GM12878 (cell line): ENCODE results near the gene EXPH5. TPM values are rescaled to one million over a fixed set of nuclear protein-coding genes. Genes with fewer than 3 reads are reported as not detected.
A peak's percentile ranks its signal among the peaks of the same experiment; 100 is the strongest.

ENCODE experiments used
- BACH1 ChIP-seq: fragments of 450-650 bp; IDR thresholded peaks from 2 replicates; pipeline ENCODE4 v1.6.1; 2017; ENCODE audit warnings: mild to moderate bottlenecking, borderline replicate concordance
- CHD2 ChIP-seq: IDR thresholded peaks from 2 replicates; pipeline ENCODE4 v1.6.1; 2011; ENCODE audit warnings: low read depth, low read length, improper control_type of control experiment, borderline replicate concordance
- CHD4 ChIP-seq: fragments of 200-600 bp; sonication (generic); IDR thresholded peaks from 2 replicates; pipeline ENCODE4 v1.6.1; 2016; ENCODE audit warnings: mild to moderate bottlenecking
- MTA3 ChIP-seq: IDR thresholded peaks from 2 replicates; pipeline ENCODE4 v1.6.1; 2012; ENCODE audit warnings: low read length, inconsistent platforms, borderline replicate concordance
- PML ChIP-seq: IDR thresholded peaks from 2 replicates; pipeline ENCODE4 v1.6.1; 2012; ENCODE audit warnings: low read length, inconsistent platforms
- POLR2A ChIP-seq: IDR thresholded peaks from 2 replicates; pipeline ENCODE4 v1.6.1; 2011; ENCODE audit warnings: low read depth, mild to moderate bottlenecking, low read length
- POU2F2 ChIP-seq: IDR thresholded peaks from 3 replicates; pipeline ENCODE4 v1.6.1; 2011; ENCODE audit warnings: low read depth, mild to moderate bottlenecking, low read length, borderline replicate concordance
- STAT3 ChIP-seq: IDR thresholded peaks from 2 replicates; pipeline ENCODE4 v1.6.1; 2011; ENCODE audit warnings: low read depth, low read length, improper control_type of control experiment
- SUZ12 ChIP-seq: fragments of 200-600 bp; sonication (generic); IDR thresholded peaks from one replicate; pipeline ENCODE4 v1.6.1; 2018; ENCODE audit warnings: antibody characterized with exemption, mild to moderate bottlenecking; ENCODE audit not compliant: unreplicated experiment
- TAF1 ChIP-seq: IDR thresholded peaks from 2 replicates; pipeline ENCODE4 v1.6.1; 2011; ENCODE audit warnings: mild to moderate bottlenecking, low read depth, low read length, borderline replicate concordance
- TCF3 ChIP-seq: IDR thresholded peaks from 2 replicates; pipeline ENCODE4 v1.6.1; 2012; ENCODE audit warnings: low read depth, mild to moderate bottlenecking, low read length, borderline replicate concordance; ENCODE audit not compliant: insufficient read depth
- YY1 ChIP-seq: IDR thresholded peaks from 2 replicates; pipeline ENCODE4 v1.6.1; 2011; ENCODE audit warnings: low read depth, mild to moderate bottlenecking, low read length
- ZNF24 ChIP-seq: fragments of 450-650 bp; IDR thresholded peaks from 2 replicates; pipeline ENCODE4 v1.6.1; 2017; ENCODE audit warnings: antibody characterized with exemption, mild to moderate bottlenecking
- polyA plus RNA-seq, 11 experiments: library from polyadenylated mRNA; depleted of rRNA in 4 of 11; unstranded in 6 of 11; stranded (reverse) in 5 of 11; fragments of >200 nt; fragmentation: Nextera tagmentation in 4 of 11; fragmentation: Illumina TruSeq in 1 of 11; extraction: Ambion mirVana in 4 of 11; extraction: Trizol in 1 of 11; gene quantifications; 1 replicate in 1 of 11; 2 replicates in 10 of 11; pipeline versions ENCODE4 v1.2.1 to v1.2.3, GENCODE V29; 2011 to 2016; ENCODE audit warnings: inconsistent platforms in 2 of 11, missing spikeins in 2 of 11, low read depth in 1 of 11
- total RNA-seq, 4 experiments: library from RNA; depleted of rRNA in 3 of 4; stranded (reverse); fragments of >200 nt in 3 of 4; fragmentation: Illumina TruSeq in 1 of 4; extraction: Trizol in 1 of 4; gene quantifications; 2 replicates each; pipeline versions ENCODE4 v1.2.1 to v1.2.3, GENCODE V29; 2013 to 2021
- TF ChIP-seq, protein P1 (sequence below): fragments of 450-650 bp; IDR thresholded peaks from 2 replicates; pipeline ENCODE4 v1.6.1; 2017; ENCODE audit warnings: low read depth, mild to moderate bottlenecking, moderate library complexity
- TF ChIP-seq, protein P2 (sequence below): IDR thresholded peaks from 2 replicates; pipeline ENCODE4 v1.6.1; 2011; ENCODE audit warnings: mild to moderate bottlenecking, low read depth, low read length, moderate library complexity; ENCODE audit not compliant: insufficient replicate concordance
- TF ChIP-seq, protein P3 (sequence below): fragments of 450-650 bp; IDR thresholded peaks from 2 replicates; pipeline ENCODE4 v1.6.1; 2017; ENCODE audit warnings: mild to moderate bottlenecking, moderate library complexity
- TF ChIP-seq, protein P4 (sequence below): fragments of 450-650 bp; IDR thresholded peaks from 2 replicates; pipeline ENCODE4 v1.6.1; 2017; ENCODE audit warnings: borderline replicate concordance
- TF ChIP-seq, protein P5 (sequence below), 3 experiments: IDR thresholded peaks in 2 of 3; conservative IDR thresholded peaks in 1 of 3; 2 replicates each; pipeline ENCODE4 v1.5.1; 2011; ENCODE audit warnings: low read depth in 3 of 3, low read length in 3 of 3, mild to moderate bottlenecking in 3 of 3, control low read depth in 2 of 3, moderate library complexity in 2 of 3, inconsistent platforms in 1 of 3, mixed read lengths in 1 of 3; ENCODE audit not compliant: control insufficient read depth in 2 of 3, insufficient read depth in 1 of 3; ENCODE audit errors: extremely low read depth in 1 of 3

Gene EXPH5
- total and polyA plus RNA-seq, 10 of the 15 experiments (the other 5 are each of a cell fraction or from before 2014, with no cell fraction given): 0.69 to 11.1 (median 4.3) TPM

DNA sequence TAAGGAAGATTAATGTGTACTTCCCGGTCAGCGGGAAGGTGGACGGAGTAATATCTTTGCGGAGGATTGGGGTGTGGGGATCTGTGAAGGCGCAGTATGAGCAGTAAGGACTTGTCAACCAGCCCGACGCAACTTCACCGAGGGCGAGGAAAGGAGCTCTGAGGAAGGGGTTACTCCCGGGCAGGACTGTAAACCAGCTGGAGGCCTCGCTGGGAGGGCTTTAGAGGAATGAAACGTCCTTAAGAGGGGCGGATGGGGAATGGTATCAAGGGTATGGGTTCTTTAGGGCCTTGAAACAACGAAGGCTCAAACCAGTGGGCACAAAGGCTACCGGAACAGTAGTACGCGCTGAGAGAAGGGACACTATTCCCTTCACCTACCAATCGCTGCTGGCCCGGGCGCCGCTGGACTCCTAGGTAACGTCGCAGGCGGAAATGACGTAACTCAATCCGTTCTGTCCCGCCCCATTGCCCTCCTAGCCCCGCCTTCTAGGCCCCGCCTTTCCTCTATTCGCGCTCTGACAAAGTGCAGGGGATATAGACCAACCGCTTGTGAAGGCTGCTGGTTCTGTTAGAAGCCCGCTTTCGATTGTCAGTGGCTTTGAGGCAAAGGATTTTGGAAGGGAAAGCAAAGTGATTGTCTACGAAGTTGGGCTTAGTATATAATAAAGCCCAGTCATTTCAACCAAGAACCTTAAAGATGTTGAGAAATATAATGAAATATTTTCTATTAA lies 126.3 kb downstream of the EXPH5 start, which contains the start of gene C11orf65 (continued):
- TF ChIP-seq, protein P1, sequence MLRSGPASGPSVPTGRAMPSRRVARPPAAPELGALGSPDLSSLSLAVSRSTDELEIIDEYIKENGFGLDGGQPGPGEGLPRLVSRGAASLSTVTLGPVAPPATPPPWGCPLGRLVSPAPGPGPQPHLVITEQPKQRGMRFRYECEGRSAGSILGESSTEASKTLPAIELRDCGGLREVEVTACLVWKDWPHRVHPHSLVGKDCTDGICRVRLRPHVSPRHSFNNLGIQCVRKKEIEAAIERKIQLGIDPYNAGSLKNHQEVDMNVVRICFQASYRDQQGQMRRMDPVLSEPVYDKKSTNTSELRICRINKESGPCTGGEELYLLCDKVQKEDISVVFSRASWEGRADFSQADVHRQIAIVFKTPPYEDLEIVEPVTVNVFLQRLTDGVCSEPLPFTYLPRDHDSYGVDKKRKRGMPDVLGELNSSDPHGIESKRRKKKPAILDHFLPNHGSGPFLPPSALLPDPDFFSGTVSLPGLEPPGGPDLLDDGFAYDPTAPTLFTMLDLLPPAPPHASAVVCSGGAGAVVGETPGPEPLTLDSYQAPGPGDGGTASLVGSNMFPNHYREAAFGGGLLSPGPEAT: peak; percentile 74
- peak; percentile 96 for TF ChIP-seq PML
- TF ChIP-seq POLR2A: peak; percentile 95
- peak; percentile 44; the same call in 1 of the 2 replicates for TF ChIP-seq TAF1
- 0 out of 2 replicates have a peak, but pooled peaks have one; percentile 30 for TF ChIP-seq BACH1
- 0 out of 2 replicates have a peak, but pooled peaks have one; percentile 10 for TF ChIP-seq TCF3
- TF ChIP-seq STAT3: no peak
- TF ChIP-seq, protein P2, sequence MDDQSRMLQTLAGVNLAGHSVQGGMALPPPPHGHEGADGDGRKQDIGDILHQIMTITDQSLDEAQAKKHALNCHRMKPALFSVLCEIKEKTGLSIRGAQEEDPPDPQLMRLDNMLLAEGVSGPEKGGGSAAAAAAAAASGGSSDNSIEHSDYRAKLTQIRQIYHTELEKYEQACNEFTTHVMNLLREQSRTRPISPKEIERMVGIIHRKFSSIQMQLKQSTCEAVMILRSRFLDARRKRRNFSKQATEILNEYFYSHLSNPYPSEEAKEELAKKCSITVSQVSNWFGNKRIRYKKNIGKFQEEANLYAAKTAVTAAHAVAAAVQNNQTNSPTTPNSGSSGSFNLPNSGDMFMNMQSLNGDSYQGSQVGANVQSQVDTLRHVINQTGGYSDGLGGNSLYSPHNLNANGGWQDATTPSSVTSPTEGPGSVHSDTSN: no peak
- TF ChIP-seq POU2F2: peak; percentile 57; the same call in 1 of the 3 replicates
- no peak for TF ChIP-seq ZNF24
- TF ChIP-seq YY1: peak; percentile 10; the same call in 1 of the 2 replicates
- TF ChIP-seq, protein P3, sequence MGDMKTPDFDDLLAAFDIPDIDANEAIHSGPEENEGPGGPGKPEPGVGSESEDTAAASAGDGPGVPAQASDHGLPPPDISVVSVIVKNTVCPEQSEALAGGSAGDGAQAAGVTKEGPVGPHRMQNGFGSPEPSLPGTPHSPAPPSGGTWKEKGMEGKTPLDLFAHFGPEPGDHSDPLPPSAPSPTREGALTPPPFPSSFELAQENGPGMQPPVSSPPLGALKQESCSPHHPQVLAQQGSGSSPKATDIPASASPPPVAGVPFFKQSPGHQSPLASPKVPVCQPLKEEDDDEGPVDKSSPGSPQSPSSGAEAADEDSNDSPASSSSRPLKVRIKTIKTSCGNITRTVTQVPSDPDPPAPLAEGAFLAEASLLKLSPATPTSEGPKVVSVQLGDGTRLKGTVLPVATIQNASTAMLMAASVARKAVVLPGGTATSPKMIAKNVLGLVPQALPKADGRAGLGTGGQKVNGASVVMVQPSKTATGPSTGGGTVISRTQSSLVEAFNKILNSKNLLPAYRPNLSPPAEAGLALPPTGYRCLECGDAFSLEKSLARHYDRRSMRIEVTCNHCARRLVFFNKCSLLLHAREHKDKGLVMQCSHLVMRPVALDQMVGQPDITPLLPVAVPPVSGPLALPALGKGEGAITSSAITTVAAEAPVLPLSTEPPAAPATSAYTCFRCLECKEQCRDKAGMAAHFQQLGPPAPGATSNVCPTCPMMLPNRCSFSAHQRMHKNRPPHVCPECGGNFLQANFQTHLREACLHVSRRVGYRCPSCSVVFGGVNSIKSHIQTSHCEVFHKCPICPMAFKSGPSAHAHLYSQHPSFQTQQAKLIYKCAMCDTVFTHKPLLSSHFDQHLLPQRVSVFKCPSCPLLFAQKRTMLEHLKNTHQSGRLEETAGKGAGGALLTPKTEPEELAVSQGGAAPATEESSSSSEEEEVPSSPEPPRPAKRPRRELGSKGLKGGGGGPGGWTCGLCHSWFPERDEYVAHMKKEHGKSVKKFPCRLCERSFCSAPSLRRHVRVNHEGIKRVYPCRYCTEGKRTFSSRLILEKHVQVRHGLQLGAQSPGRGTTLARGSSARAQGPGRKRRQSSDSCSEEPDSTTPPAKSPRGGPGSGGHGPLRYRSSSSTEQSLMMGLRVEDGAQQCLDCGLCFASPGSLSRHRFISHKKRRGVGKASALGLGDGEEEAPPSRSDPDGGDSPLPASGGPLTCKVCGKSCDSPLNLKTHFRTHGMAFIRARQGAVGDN: peak; percentile 35; the same call in 1 of the 2 replicates
- no peak for TF ChIP-seq MTA3
- TF ChIP-seq, protein P4, sequence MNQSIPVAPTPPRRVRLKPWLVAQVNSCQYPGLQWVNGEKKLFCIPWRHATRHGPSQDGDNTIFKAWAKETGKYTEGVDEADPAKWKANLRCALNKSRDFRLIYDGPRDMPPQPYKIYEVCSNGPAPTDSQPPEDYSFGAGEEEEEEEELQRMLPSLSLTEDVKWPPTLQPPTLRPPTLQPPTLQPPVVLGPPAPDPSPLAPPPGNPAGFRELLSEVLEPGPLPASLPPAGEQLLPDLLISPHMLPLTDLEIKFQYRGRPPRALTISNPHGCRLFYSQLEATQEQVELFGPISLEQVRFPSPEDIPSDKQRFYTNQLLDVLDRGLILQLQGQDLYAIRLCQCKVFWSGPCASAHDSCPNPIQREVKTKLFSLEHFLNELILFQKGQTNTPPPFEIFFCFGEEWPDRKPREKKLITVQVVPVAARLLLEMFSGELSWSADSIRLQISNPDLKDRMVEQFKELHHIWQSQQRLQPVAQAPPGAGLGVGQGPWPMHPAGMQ: no peak
- no peak for TF ChIP-seq CHD4
- TF ChIP-seq, protein P5, sequence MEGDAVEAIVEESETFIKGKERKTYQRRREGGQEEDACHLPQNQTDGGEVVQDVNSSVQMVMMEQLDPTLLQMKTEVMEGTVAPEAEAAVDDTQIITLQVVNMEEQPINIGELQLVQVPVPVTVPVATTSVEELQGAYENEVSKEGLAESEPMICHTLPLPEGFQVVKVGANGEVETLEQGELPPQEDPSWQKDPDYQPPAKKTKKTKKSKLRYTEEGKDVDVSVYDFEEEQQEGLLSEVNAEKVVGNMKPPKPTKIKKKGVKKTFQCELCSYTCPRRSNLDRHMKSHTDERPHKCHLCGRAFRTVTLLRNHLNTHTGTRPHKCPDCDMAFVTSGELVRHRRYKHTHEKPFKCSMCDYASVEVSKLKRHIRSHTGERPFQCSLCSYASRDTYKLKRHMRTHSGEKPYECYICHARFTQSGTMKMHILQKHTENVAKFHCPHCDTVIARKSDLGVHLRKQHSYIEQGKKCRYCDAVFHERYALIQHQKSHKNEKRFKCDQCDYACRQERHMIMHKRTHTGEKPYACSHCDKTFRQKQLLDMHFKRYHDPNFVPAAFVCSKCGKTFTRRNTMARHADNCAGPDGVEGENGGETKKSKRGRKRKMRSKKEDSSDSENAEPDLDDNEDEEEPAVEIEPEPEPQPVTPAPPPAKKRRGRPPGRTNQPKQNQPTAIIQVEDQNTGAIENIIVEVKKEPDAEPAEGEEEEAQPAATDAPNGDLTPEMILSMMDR (IDR thresholded peaks at IDR 0.05 in 2 of 3, conservative IDR thresholded peaks at IDR 0.05 in 1 of 3; ENCODE audit: control insufficient read depth in 2 of 3, extremely low read depth in 1 of 3, insufficient read depth in 1 of 3, low read depth in 3 of 3, low read length in 3 of 3): no peak
- TF ChIP-seq SUZ12: no peak
- TF ChIP-seq CHD2: no peak
